MCF 10A (cell line): Measurements from ENCODE around the gene SLC8A3. TPM values are rescaled to one million over a fixed set of nuclear protein-coding genes. Genes with fewer than 3 reads are reported as not detected.

ENCODE experiments used
- BruUV-seq: library from RNA; stranded (reverse); fragments of 400-500 nt; replicated peaks from 2 replicates; lab custom pipeline; 2021; lab: Mats Ljungman, UMichigan
- CTCF ChIA-PET: fragments of 300-600 bp; sonication (Branson Sonifier 250); formaldehyde crosslinking; extraction: SDS; loops from one replicate; lab custom pipeline; 2021; ENCODE audit warnings: antibody characterized with exemption, inconsistent platforms; lab: Yijun Ruan, JAX
- POLR2A ChIA-PET: fragments of 300-600, 350-650 bp; sonication (Branson Sonifier 250); formaldehyde crosslinking; extraction: SDS; loops from one replicate; lab custom pipeline; 2020; ENCODE audit warnings: antibody characterized with exemption, inconsistent platforms; lab: Yijun Ruan, JAX
- DNase-seq: peaks from one replicate; pipeline ENCODE4 v3.0.0-alpha.2; 2018; ENCODE audit not compliant: unreplicated experiment
- H3K27ac Mint-ChIP-seq: one replicate; pipeline ENCODE4 v1.8.0; 2022; ENCODE audit warnings: mild to moderate bottlenecking, low read depth, mixed read lengths; ENCODE audit not compliant: unreplicated experiment
- H3K27me3 Mint-ChIP-seq: one replicate; pipeline ENCODE4 v1.8.0; 2022; ENCODE audit warnings: mixed read lengths; ENCODE audit not compliant: insufficient read depth, unreplicated experiment
- H3K36me3 Mint-ChIP-seq: one replicate; pipeline ENCODE4 v1.8.0; 2022; ENCODE audit warnings: mild to moderate bottlenecking, moderate library complexity, mixed read lengths; ENCODE audit not compliant: insufficient read depth, unreplicated experiment
- H3K4me1 Mint-ChIP-seq: one replicate; pipeline ENCODE4 v1.8.0; 2022; ENCODE audit warnings: mixed read lengths; ENCODE audit not compliant: insufficient read depth, unreplicated experiment
- H3K4me3 Mint-ChIP-seq: one replicate; pipeline ENCODE4 v1.8.0; 2022; ENCODE audit warnings: mild to moderate bottlenecking, moderate library complexity, mixed read lengths; ENCODE audit not compliant: unreplicated experiment
- H3K9me3 Mint-ChIP-seq: one replicate; pipeline ENCODE4 v1.8.0; 2022; ENCODE audit warnings: mixed read lengths; ENCODE audit not compliant: unreplicated experiment
- intact Hi-C: fragments of 100-400 bp; cut with micrococcal nuclease; formaldehyde crosslinking; loops from 2 replicates; pipeline ENCODE4 v1.14.1; 2022
- total RNA-seq: library from RNA; stranded (reverse); gene quantifications from 2 replicates; pipeline ENCODE4 v1.2.3, GENCODE V29; 2022
- TF ChIP-seq, protein P1 (sequence below): fragments of 200-600 bp; IDR thresholded peaks from one replicate; pipeline ENCODE4 v1.8.0; 2022; ENCODE audit warnings: antibody characterized with exemption, mild to moderate bottlenecking; ENCODE audit not compliant: unreplicated experiment

The SLC8A3 gene
- total RNA-seq, 1 experiment from 2014 or later: not detected

DNA sequence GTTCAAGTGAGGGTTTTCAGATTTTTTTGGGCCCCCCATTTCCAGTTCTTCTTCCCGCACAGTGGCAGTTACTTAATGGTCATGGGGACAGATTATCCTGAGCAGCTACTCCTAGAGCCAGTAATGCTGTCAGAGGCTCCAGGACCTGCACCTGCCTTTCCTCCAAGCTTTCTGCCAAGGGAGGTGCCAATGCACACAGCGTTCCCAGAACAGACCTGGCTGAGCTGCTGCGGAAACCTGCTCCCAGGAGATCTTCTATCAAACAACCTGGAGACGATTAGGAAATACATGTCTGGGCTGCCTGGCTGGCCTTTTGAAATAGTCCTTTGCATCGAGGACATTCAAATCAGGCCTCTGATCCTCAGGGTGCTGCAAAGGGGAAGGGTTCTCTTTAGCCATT is 120.9 kb downstream of the SLC8A3 start:
- TF ChIP-seq, protein P1, sequence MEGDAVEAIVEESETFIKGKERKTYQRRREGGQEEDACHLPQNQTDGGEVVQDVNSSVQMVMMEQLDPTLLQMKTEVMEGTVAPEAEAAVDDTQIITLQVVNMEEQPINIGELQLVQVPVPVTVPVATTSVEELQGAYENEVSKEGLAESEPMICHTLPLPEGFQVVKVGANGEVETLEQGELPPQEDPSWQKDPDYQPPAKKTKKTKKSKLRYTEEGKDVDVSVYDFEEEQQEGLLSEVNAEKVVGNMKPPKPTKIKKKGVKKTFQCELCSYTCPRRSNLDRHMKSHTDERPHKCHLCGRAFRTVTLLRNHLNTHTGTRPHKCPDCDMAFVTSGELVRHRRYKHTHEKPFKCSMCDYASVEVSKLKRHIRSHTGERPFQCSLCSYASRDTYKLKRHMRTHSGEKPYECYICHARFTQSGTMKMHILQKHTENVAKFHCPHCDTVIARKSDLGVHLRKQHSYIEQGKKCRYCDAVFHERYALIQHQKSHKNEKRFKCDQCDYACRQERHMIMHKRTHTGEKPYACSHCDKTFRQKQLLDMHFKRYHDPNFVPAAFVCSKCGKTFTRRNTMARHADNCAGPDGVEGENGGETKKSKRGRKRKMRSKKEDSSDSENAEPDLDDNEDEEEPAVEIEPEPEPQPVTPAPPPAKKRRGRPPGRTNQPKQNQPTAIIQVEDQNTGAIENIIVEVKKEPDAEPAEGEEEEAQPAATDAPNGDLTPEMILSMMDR: no peak
- Mint-ChIP-seq H3K27me3 (peaks cover 39% of the 10 kb centered on the region), H3K4me1 (no peaks in the 10 kb centered on the region), H3K36me3 (no peaks in the 10 kb centered on the region), H3K27ac (no peak overlapping the region), H3K9me3 (no peaks in the 10 kb centered on the region), H3K4me3 (no peak overlapping the region)
- ChIA-PET CTCF (interaction anchor here (0.9 kb wide), 1 partner anchor 250 kb away, joined by 4 read pairs; no protein-coding TSS in a partner anchor), POLR2A (no interaction called here)
- no TSS peak for BruUV-seq
- no peak for DNase-seq
- intact Hi-C loops: no loop called here

- intact Hi-C loops: no loop called here
- Mint-ChIP-seq H3K27me3 (peaks cover 25% of the 10 kb centered on the region), H3K4me1 (peaks cover 10% of the 10 kb centered on the region), H3K27ac (no peak overlapping the region), H3K36me3 (no peaks in the 10 kb centered on the region), H3K4me3 (no peak overlapping the region), H3K9me3 (no peaks in the 10 kb centered on the region)
- no peak for DNase-seq
- no TSS peak for BruUV-seq
- ChIA-PET CTCF (interaction anchor here (0.6 to 4.0 kb wide), 2 partner anchors 9 to 16 kb away, joined by 3 to 15 read pairs; no protein-coding TSS in a partner anchor), POLR2A (no interaction called here)
- TF ChIP-seq, protein P1: no peak
Measured at GRCh38 chr14:70064136-70064865, 124.5 kb downstream of the SLC8A3 start.

GRCh38 chr14:70061108-70061507 is 127.6 kb downstream of the SLC8A3 start:
- no peaks in the 10 kb centered on the region for H3K36me3 Mint-ChIP-seq
- no peaks in the 10 kb centered on the region for H3K9me3 Mint-ChIP-seq
- no peak overlapping the region for H3K4me3 Mint-ChIP-seq
- CTCF ChIA-PET: no interaction called here
- peaks cover 37% of the 10 kb centered on the region for H3K27me3 Mint-ChIP-seq
- peak overlapping the region; percentile 20 for H3K27ac Mint-ChIP-seq
- DNase-seq: peak; percentile 27
- intact Hi-C loops: no loop called here
- BruUV-seq: no TSS peak
- peaks cover 10% of the 10 kb centered on the region for H3K4me1 Mint-ChIP-seq
- POLR2A ChIA-PET: no interaction called here
- TF ChIP-seq, protein P1: no peak

GRCh38 chr14:70059545-70059944 is 129.2 kb downstream of the SLC8A3 start:
- Mint-ChIP-seq H3K27me3 (peaks cover 50% of the 10 kb centered on the region), H3K4me3 (no peak overlapping the region), H3K4me1 (peaks cover 10% of the 10 kb centered on the region), H3K36me3 (no peaks in the 10 kb centered on the region), H3K27ac (no peak overlapping the region), H3K9me3 (no peaks in the 10 kb centered on the region)
- POLR2A ChIA-PET: no interaction called here
- CTCF ChIA-PET: interaction anchor here (0.7 kb wide), 1 partner anchor 257 kb away, joined by 3 read pairs; no protein-coding TSS in a partner anchor
- no peak for DNase-seq
- intact Hi-C loops: no loop called here
- TF ChIP-seq, protein P1: no peak
- BruUV-seq: no TSS peak
